K562 (cell line): ENCODE results near the gene RPL11.

Source experiments
- CTCF ChIP-seq, 3 experiments: IDR thresholded peaks in 2 of 3; conservative IDR thresholded peaks in 1 of 3; 2 replicates each; pipeline ENCODE4 v1.5.1; 2011 to 2012; ENCODE audit warnings: low read length in 3 of 3, mild to moderate bottlenecking in 3 of 3, control low read depth in 2 of 3, improper control_type of control experiment in 1 of 3, inconsistent platforms in 1 of 3, low read depth in 1 of 3, mixed read lengths in 1 of 3, moderate library complexity in 1 of 3; ENCODE audit not compliant: insufficient read depth in 2 of 3
- DNMT1 ChIP-seq: fragments of 450-650 bp; IDR thresholded peaks from 2 replicates; pipeline ENCODE4 v1.6.1; 2016; ENCODE audit warnings: antibody characterized with exemption, mild to moderate bottlenecking
- MCM5 ChIP-seq: fragments of 450-650 bp; IDR thresholded peaks from 2 replicates; pipeline ENCODE4 v1.6.1; 2016; ENCODE audit warnings: low read depth
- ZBTB33 ChIP-seq: sonication (generic); formaldehyde crosslinking; IDR thresholded peaks from 2 replicates; pipeline ENCODE4 v1.8.1; 2023; ENCODE audit warnings: mild to moderate bottlenecking, missing genetic modification reagents

GRCh38 chr1:23682946-23683345 lies 8.7 kb upstream of the RPL11 start:
- TF ChIP-seq ZBTB33 (CRISPR knock-in tag) (no peak), MCM5 (no peak), DNMT1 (no peak), CTCF (IDR thresholded peaks at IDR 0.05 in 2 of 3, conservative IDR thresholded peaks at IDR 0.05 in 1 of 3; ENCODE audit: insufficient read depth in 2 of 3, low read depth in 1 of 3, low read length in 3 of 3) (no peak)
